GM21390 (cell line): Measurements from ENCODE around the gene VSIG1.
A peak's percentile ranks its signal among the peaks of the same experiment; 100 is the strongest.

Source experiments
- ATAC-seq: cut with Tn5 transposase; IDR thresholded peaks from one replicate; pipeline ENCODE4 v1.9.1; 2021; ENCODE audit not compliant: unreplicated experiment

The VSIG1 gene

DNA sequence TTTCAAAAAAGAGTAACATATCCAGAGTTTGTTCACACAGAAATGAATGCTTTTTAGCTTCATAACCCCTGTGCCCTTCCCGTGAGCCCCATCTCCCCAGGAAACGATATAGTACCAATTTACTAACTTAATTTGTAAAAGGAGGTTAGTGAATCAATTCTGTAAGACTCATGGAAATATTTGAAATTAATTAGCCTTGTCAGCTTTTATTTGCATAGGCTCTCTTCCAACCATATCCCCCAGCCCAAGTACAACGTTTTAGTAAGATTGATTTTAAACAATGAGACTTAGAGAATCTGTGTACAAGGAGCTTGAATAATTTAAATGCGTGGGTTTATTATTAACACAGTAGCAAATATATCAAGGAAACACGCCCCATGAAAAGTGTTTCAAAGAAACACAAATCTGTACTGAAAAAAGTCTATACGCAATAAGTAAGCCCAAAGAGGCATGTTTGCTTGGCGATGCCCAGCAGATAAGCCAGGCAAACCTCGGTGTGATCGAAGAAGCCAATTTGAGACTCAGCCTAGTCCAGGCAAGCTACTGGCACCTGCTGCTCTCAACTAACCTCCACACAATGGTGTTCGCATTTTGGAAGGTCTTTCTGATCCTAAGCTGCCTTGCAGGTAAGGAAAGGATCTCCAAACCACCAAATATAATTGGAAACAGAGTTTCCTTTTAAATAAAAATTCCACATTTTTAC, at the start of gene VSIG1:
TSS of gene VSIG1 (plus strand) at position 512 of the 703 bp plus-strand sequence. CDS start at position 578, 66 bp downstream.
- no peak for ATAC-seq

DNA sequence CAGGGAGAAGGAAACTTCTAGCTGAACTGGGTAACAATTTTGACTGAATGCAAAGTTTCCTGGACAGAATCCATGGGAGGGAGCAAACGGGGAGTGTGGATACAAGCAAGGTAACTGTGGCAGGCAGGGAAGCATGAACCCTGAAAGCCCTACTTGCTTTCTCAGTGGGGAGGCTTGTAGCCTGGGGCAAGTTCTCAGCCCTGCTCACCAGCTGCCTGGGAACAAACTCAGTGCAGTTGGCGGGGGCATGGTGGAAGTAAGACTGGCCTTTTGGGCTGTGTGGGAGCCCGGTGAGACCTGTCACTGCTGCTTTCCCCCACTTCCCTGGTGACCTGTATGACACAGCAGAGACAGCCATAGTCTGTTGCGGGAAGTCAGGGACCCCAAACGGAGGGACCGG, 48.7 kb upstream of the VSIG1 start:
- ATAC-seq, result no peak

- no peak for ATAC-seq
Measured at GRCh38 chrX:108000751-108001150, 44.1 kb upstream of the VSIG1 start.

GRCh38 chrX:108001218-108001814, 43.5 kb upstream of the VSIG1 start:
- peak; percentile 83 for ATAC-seq

GRCh38 chrX:108018656-108019381, 26.0 kb upstream of the VSIG1 start:
- ATAC-seq, result no peak

- ATAC-seq, result no peak
Measured at GRCh38 chrX:108019382-108019875, 25.4 kb upstream of the VSIG1 start.

- no peak for ATAC-seq
Measured at GRCh38 chrX:108020631-108021030, 24.2 kb upstream of the VSIG1 start.

GRCh38 chrX:108022491-108023089, 22.3 kb upstream of the VSIG1 start:
- no peak for ATAC-seq

DNA sequence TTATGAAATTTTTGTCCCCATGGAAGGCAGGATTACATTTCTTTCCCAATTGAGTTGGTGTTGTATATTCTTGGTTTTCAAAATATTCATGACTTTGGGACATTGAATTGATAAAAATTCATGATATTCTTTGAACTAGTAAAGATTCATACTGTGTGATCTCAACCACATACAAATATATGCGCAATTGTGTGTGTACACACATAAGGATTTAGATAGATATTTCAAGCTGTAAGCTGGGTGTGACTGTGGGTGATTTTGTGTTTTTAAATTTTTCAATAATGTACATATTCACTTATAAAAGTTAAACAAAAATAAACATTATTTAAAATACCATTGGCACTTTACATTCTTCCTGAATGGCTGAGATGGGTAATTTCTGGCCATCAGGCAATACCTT, 19.5 kb upstream of the VSIG1 start:
- no peak for ATAC-seq

DNA sequence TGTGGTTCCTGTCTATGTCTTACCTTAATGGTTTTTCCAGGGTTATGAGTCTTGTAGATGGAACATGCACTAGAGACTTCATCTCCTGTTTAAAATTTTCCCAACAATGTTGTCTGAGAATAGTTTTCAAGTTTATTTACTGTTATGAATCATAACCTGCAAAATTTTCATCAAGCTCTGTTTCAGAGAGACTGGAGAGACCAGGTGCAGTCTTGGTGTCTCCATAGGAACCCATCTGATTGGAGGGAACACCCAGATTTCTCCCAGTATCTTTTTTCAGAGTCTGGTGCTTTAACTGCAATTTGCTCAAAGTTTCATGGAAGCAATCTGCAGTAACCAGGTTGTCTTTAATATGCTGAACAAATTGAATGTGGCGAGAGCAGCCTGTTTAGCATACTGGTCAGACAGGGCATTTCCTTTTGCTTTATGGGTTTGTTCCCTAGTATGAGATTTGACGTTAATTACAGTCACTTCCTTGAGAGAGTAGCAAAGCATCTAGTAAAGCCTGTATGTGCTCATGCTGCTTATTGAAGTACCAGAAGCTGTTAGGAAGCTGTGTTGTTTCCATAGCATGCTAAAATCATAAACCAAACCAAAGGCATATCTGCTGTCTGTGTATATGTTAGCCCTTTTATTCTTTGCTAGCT, 18.8 kb upstream of the VSIG1 start:
- ATAC-seq, result no peak

GRCh38 chrX:108028854-108029253, 16.0 kb upstream of the VSIG1 start:
- ATAC-seq, result no peak

DNA sequence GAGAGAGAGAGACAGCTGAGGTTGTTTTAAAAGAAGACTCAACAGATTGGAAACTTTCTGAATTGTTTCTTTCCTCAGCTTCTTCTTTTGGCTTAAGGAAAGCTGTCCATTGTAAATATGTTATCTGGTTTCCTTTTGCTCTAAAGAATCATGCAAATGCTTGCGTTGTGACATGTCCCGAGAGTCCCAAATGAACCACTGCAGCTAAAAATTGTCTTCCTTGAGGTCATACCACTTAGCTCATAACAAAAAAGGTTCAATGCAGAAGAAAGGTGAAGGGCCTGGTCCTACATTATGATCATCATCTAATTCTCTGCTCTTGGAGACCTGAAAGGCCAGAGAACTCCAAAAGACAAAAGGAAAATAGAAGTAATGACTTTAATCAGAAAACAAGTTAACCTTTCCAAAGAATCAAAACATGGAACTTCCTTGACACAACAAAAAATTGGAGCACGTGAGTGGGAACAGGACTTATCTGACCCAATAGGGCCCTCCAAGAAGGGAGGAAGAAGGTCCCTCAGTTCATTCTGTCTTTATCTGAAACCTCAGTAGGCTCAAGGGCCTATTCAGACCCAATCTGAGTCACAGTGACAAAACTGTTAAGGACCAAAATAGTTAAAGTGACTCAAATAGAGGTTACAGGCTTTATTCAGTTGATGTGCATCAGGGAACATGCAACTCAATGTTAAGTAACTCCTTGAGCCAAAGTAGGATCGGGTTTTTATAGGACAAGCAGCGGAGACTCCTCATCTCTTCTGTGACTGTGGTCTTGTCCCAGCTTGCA, 14.7 kb upstream of the VSIG1 start:
- peak; percentile 69 for ATAC-seq

- ATAC-seq, result no peak
Measured at GRCh38 chrX:108032944-108033343, 11.9 kb upstream of the VSIG1 start.

- no peak for ATAC-seq
Measured at GRCh38 chrX:108033890-108034289, 11.0 kb upstream of the VSIG1 start.

GRCh38 chrX:108034725-108035124, 10.1 kb upstream of the VSIG1 start:
- no peak for ATAC-seq

GRCh38 chrX:108036298-108036973, 8.4 kb upstream of the VSIG1 start:
- no peak for ATAC-seq

DNA sequence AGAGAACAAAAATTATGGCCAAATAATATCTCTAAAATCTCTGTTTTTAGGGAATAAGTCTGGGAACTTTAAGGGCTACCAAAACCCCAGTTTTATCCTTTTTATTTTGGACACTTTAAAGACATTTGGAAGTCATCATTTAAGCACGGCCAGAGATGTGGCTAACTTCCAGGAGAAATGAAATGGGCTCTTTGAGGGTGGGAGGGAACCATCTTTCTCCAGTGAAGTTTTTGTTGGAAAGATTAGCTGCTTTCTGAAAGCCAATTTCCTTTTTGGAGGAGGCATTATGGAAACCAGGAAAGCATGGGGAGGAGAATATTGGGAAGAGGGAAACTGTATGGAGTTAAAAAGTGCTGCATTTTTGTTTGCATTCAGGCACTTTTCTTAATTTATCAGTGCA, 4.8 kb downstream of the VSIG1 start:
- no peak for ATAC-seq

DNA sequence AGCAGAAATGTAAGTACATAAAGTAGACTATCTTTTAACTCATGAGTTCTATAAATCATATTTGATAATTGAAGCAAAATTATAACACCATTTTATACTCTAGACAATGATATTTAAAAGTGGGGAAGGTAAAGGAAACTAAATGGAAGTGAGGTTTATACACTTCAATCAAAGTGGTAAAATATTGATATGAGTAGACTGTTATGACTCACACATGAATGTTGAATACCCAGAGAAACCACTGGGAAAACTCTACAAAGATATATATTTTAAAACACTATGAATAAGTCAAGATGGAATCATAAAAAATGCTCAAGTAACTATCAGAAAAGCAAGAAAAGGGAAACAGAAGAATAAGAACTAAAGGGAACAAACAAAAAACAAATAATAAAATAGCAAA, 8.4 kb downstream of the VSIG1 start:
- ATAC-seq, result no peak

- ATAC-seq, result no peak
Measured at GRCh38 chrX:108055546-108055945, 10.7 kb downstream of the VSIG1 start.

GRCh38 chrX:108059801-108060200, 14.9 kb downstream of the VSIG1 start:
- ATAC-seq, result no peak
